ENCODE measurements around the gene TDRD7. TPM values are rescaled to one million over a fixed set of nuclear protein-coding genes. Genes with fewer than 3 reads are reported as not detected.

The TDRD7 gene
- total RNA-seq, 1 experiment from 2014 or later = 14.8 TPM

- peak; percentile 68 for DNase-seq (ENCODE audit: low read depth)
Observed at GRCh38 chr9:97386733-97387503, 25.0 kb upstream of the TDRD7 start.

GRCh38 chr9:97387504-97387886, 24.4 kb upstream of the TDRD7 start:
- DNase-seq (ENCODE audit: low read depth) = no peak

GRCh38 chr9:97387936-97388684, 23.8 kb upstream of the TDRD7 start:
- DNase-seq (ENCODE audit: low read depth) = no peak

DNA sequence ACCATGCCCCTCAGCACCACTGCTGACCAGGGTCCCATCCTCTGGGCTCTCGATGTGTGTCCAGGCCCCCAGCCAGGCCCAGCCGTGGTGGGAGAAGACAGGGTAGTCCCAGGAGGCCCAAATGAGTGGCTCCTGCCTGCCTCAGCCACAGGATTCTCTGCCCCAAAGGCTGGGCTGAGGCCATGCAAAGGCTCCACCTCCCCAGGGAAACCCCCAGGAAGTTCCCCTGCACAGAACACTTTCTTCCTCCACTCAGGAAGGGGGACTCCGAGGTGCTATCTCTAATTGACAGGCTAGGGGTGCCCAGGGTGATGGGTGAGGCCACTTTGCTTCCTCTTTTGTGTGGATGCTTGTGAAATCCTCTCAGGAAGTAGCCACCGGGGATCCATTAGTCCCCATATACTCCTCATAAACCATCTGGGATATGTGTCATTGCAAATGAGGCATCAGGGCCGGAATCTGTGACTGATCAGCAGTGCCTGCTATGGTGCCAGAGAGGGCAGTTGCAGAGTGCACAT, 23.1 kb upstream of the TDRD7 start:
- peak; percentile 10 for DNase-seq (ENCODE audit: low read depth)

GRCh38 chr9:97389249-97389648, 22.6 kb upstream of the TDRD7 start:
- DNase-seq (ENCODE audit: low read depth) = no peak

DNA sequence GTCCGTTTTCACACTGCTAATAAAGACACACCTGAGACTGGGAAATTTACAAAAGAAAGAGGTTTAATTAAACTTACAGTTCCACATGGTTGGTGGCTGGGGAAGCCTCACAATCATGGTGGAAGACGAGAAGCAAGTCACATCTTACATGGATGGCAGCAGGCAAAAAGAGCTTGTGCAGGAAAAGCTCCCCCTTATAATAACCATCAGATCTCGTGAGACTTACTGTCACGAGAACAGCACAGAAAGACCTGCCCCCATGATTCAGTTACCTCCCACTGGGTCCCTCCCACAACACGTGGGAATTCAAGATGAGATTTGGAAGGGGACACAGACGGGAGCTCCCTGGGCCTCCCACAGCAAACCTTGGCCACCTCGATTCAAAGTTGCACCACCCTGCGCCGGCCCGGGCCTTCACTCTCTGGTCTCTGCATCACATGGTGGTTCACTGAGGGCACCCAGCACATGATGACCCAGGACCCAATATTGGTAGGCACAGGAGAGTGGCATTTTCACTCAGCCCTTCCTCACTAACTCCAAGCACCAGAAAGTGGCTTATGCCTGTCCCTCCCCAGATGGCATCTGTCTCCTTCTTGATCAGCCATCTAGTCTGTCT, 21.0 kb upstream of the TDRD7 start:
- DNase-seq (ENCODE audit: low read depth) = no peak

- DNase-seq (ENCODE audit: low read depth) = no peak
Observed at GRCh38 chr9:97394881-97395280, 17.0 kb upstream of the TDRD7 start.

- DNase-seq (ENCODE audit: low read depth) = no peak
Observed at GRCh38 chr9:97395745-97396144, 16.2 kb upstream of the TDRD7 start.

GRCh38 chr9:97396256-97396655, 15.6 kb upstream of the TDRD7 start:
- DNase-seq (ENCODE audit: low read depth) = no peak

GRCh38 chr9:97397220-97397619, 14.7 kb upstream of the TDRD7 start:
- peak; percentile 42 for DNase-seq (ENCODE audit: low read depth)

- peak; percentile 59 for DNase-seq (ENCODE audit: low read depth)
Observed at GRCh38 chr9:97398999-97399758, 12.7 kb upstream of the TDRD7 start.

DNA sequence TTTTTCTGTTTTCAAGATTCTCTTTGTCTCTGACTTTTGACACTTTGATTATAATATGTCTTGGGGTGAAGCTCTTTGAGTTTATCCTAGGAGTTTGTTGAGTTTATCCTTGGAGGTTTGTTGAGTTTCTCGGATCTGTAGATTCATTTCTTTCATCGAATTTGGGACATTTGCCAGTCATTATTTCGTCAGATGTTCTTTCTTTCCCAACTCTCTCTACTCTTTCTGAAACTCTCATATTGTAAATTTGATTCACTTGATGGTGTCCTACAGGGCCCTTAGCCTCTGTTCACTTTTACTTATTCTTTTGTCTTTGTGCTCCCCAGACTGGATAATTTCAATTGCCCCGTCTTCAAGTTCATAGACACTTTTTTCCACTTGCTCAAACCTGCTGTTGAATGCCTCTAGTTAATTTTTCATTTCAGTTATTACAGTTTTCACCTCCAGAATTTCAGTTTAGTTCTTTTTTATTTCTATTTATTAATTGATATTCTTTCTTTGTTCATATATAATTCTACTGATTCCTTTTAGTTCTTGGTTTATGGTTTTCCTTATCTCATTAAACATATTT, 8.1 kb upstream of the TDRD7 start:
- DNase-seq (ENCODE audit: low read depth) = no peak

DNA sequence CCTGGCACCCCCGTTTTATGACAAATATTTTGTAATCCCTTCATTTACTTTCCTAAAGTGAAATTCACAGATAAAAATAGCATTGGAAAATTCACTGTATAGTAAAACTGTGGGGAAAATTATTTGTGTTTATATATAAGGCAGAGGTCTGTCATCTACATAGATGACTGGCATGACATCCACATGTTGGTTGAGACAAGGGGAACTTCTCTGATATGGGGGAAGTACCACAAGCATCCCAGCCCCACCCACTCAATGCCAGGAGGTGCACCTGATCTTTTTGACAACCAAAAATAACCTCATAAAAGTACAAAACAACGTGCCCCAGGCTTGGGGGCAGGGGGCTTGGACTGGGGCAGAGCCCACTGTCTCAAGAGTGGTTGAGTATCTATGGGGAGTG, 6.3 kb upstream of the TDRD7 start:
- no peak for DNase-seq (ENCODE audit: low read depth)

DNA sequence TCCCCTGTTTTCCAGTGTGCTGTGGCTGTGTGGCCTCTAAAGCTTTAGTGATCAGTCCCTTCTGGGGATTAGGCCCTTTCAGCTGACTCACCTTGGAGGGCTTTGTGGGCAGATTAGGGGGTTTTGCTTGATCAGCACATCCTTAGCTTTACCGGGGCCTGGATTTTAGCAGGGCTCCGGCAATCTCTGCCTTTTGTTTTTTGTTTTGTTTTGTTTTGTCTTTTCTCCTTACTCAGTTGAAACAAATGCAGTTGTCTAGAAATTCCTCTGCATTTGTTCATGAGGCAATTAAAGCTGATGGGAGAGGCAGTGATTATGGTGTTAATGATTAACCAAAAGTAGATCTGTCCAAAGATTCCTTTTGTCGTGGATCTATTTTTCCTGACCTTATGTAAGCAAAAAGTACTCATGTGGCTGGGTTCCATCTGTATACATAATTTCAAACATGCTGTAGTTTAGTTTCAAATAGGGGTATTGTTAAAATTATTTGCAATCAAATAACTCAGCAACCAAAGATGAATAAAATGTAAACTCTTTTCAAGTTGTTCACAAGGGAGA, 5.2 kb upstream of the TDRD7 start:
- no peak for DNase-seq (ENCODE audit: low read depth)

DNA sequence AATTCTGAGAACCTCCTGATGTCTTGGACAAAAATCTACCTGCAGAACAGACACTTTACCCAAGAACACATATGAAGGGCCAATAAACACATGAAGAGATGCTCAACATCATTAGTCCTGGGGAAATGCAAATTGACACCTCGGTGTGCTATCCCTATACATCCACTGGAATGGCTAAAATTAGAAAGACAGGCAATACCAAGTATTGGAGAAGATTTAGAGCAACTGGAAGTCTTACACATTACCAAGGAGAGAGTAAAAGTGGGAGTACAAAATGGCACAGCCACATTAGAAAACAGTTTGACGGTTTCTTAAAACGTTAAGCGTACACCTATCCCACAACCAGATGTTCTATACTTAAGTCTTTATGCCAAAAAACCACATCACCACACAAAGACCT, 3.3 kb upstream of the TDRD7 start:
- no peak for DNase-seq (ENCODE audit: low read depth)

- no peak for DNase-seq (ENCODE audit: low read depth)
Observed at GRCh38 chr9:97411440-97411788, 482 bp upstream of the TDRD7 start.

- peak; percentile 33 for DNase-seq (ENCODE audit: low read depth)
Observed at GRCh38 chr9:97412626-97413385, 910 bp downstream of the TDRD7 start.

GRCh38 chr9:97413462-97413861, 1.6 kb downstream of the TDRD7 start:
- DNase-seq (ENCODE audit: low read depth) = no peak

- no peak for DNase-seq (ENCODE audit: low read depth)
Observed at GRCh38 chr9:97415146-97415545, 3.2 kb downstream of the TDRD7 start.

- no peak for DNase-seq (ENCODE audit: low read depth)
Observed at GRCh38 chr9:97418880-97419279, 7.0 kb downstream of the TDRD7 start.

All from RPMI7951 (cell line).